ENCODE results near the gene PPFIBP2. TPM values are rescaled to one million over a fixed set of nuclear protein-coding genes. Genes with fewer than 3 reads are reported as not detected.

Gene PPFIBP2
- total RNA-seq, 1 donor from 2014 or later: 65.8 TPM

- Mint-ChIP-seq H3K4me1 (peaks cover 36% of the 10 kb centered on the region), H3K27ac (peak overlapping the region; percentile 40), H3K36me3 (peaks cover 36% of the 10 kb centered on the region), H3K27me3 (ENCODE audit: low read depth) (no peaks in the 10 kb centered on the region), H3K4me3 (no peak overlapping the region), H3K9me3 (peaks cover 3% of the 10 kb centered on the region)
- no peak for TF ChIP-seq CTCF (IDR thresholded peaks at IDR 0.05; ENCODE audit: unreplicated experiment)
- no peak for DNase-seq (ENCODE audit: low spot score in 2 of 2, unreplicated experiment in 2 of 2)
Observed at GRCh38 chr11:7668911-7669310, 155.1 kb downstream of the PPFIBP2 start.

- TF ChIP-seq CTCF (IDR thresholded peaks at IDR 0.05; ENCODE audit: unreplicated experiment): no peak
- Mint-ChIP-seq H3K36me3 (peaks cover 22% of the 10 kb centered on the region), H3K9me3 (no peaks in the 10 kb centered on the region), H3K4me1 (peaks cover 53% of the 10 kb centered on the region), H3K4me3 (no peak overlapping the region), H3K27me3 (ENCODE audit: low read depth) (no peaks in the 10 kb centered on the region), H3K27ac (peak overlapping the region; percentile 90)
- DNase-seq (ENCODE audit: low spot score in 2 of 2, unreplicated experiment in 2 of 2): no peak
Observed at GRCh38 chr11:7670641-7671040, 156.8 kb downstream of the PPFIBP2 start.

GRCh38 chr11:7671347-7672215, 157.8 kb downstream of the PPFIBP2 start:
- Mint-ChIP-seq H3K4me1 (peaks cover 61% of the 10 kb centered on the region), H3K9me3 (no peaks in the 10 kb centered on the region), H3K36me3 (peaks cover 16% of the 10 kb centered on the region), H3K4me3 (peak overlapping the region; percentile 64), H3K27ac (peak overlapping the region; percentile 90), H3K27me3 (ENCODE audit: low read depth) (no peaks in the 10 kb centered on the region)
- DNase-seq (ENCODE audit: low spot score in 2 of 2, unreplicated experiment in 2 of 2): peak in 1 of 2 experiments; percentile 59
- no peak for TF ChIP-seq CTCF (IDR thresholded peaks at IDR 0.05; ENCODE audit: unreplicated experiment)

GRCh38 chr11:7672276-7672959, 158.6 kb downstream of the PPFIBP2 start:
- DNase-seq (ENCODE audit: low spot score in 2 of 2, unreplicated experiment in 2 of 2): no peak
- Mint-ChIP-seq H3K9me3 (no peaks in the 10 kb centered on the region), H3K36me3 (peaks cover 16% of the 10 kb centered on the region), H3K27ac (peak overlapping the region; percentile 90), H3K4me1 (peaks cover 69% of the 10 kb centered on the region), H3K27me3 (ENCODE audit: low read depth) (no peaks in the 10 kb centered on the region), H3K4me3 (peak overlapping the region; percentile 64)
- TF ChIP-seq CTCF (IDR thresholded peaks at IDR 0.05; ENCODE audit: unreplicated experiment): no peak

- DNase-seq (ENCODE audit: low spot score in 2 of 2, unreplicated experiment in 2 of 2): no peak
- Mint-ChIP-seq H3K36me3 (peaks cover 10% of the 10 kb centered on the region), H3K4me1 (peaks cover 74% of the 10 kb centered on the region)
Observed at GRCh38 chr11:7672960-7673723, 159.3 kb downstream of the PPFIBP2 start, which contains the start of gene CYB5R2. Gene CYB5R2, minus strand, starts transcription at chr11:7673500. Its CDS starts 675 bp downstream, at chr11:7672825.

More at GRCh38 chr11:7672960-7673723, 159.3 kb downstream of the PPFIBP2 start, which contains the start of gene CYB5R2:
- peak within 1 kb of the TSS; percentile 91 for H3K27ac Mint-ChIP-seq
- H3K27me3 Mint-ChIP-seq (ENCODE audit: low read depth): no peaks in the 10 kb centered on the region
- H3K4me3 Mint-ChIP-seq: peak within 1 kb of the TSS; percentile 84
- no peak for TF ChIP-seq CTCF (IDR thresholded peaks at IDR 0.05; ENCODE audit: unreplicated experiment)
- H3K9me3 Mint-ChIP-seq: no peaks in the 10 kb centered on the region
